GM18909 (cell line): ENCODE measurements around the gene MROH9.
"Not testable (repeated sequence)": the region's sequence is repeated elsewhere in the genome, so short reads cannot be mapped to it uniquely, and the experiment has no call there.

Experiments
- ATAC-seq: cut with Tn5 transposase; IDR thresholded peaks from one replicate; pipeline ENCODE4 v1.9.1; 2021; ENCODE audit warnings: mild to moderate bottlenecking; ENCODE audit not compliant: unreplicated experiment, poor library complexity

MROH9 gene

GRCh38 chr1:170935231-170935630, at the start of gene MROH9:
MROH9 (plus strand) TSS chr1:170935534; CDS start chr1:170945557, 10,023 bp downstream.
- ATAC-seq, result no peak

- no peak for ATAC-seq
These were observed 49.8 kb upstream of the MROH9 start for GRCh38 chr1:170885551-170885950.

GRCh38 chr1:170886460-170886859, 48.9 kb upstream of the MROH9 start:
- ATAC-seq, result no peak

GRCh38 chr1:170887726-170888125, 47.6 kb upstream of the MROH9 start:
- ATAC-seq, result no peak

GRCh38 chr1:170891872-170892271, 43.5 kb upstream of the MROH9 start:
- ATAC-seq, result no peak

- ATAC-seq, result no peak
These were observed 41.6 kb upstream of the MROH9 start for GRCh38 chr1:170893655-170894297.

- no peak for ATAC-seq
These were observed 31.4 kb upstream of the MROH9 start for GRCh38 chr1:170903961-170904360.

- ATAC-seq, result no peak
These were observed 26.4 kb upstream of the MROH9 start for GRCh38 chr1:170908942-170909341.

- no peak for ATAC-seq
These were observed 25.1 kb upstream of the MROH9 start for GRCh38 chr1:170910273-170910672.

GRCh38 chr1:170917373-170917772, 18.0 kb upstream of the MROH9 start:
- no peak for ATAC-seq

GRCh38 chr1:170924656-170925055, 10.7 kb upstream of the MROH9 start:
- ATAC-seq, result not testable (repeated sequence)

- no peak for ATAC-seq
These were observed 7.1 kb upstream of the MROH9 start for GRCh38 chr1:170927955-170928840.

GRCh38 chr1:170929412-170929834, 5.9 kb upstream of the MROH9 start:
- no peak for ATAC-seq

- ATAC-seq, result peak; percentile 90
These were observed 5.3 kb upstream of the MROH9 start for GRCh38 chr1:170929835-170930554.

GRCh38 chr1:170931650-170932049, 3.7 kb upstream of the MROH9 start:
- no peak for ATAC-seq

GRCh38 chr1:170932236-170932635, 3.1 kb upstream of the MROH9 start:
- no peak for ATAC-seq

- no peak for ATAC-seq
These were observed 2.9 kb downstream of the MROH9 start for GRCh38 chr1:170938281-170938680.

GRCh38 chr1:170939476-170939875, 4.1 kb downstream of the MROH9 start:
- no peak for ATAC-seq

GRCh38 chr1:170951744-170952143, 16.4 kb downstream of the MROH9 start:
- ATAC-seq, result not testable (repeated sequence)

GRCh38 chr1:170959385-170959784, 24.1 kb downstream of the MROH9 start:
- ATAC-seq, result no peak

- ATAC-seq, result no peak
These were observed 29.2 kb downstream of the MROH9 start for GRCh38 chr1:170964506-170964905.
